ENCODE data around the gene SOCS2. TPM values are rescaled to one million over a fixed set of nuclear protein-coding genes. Genes with fewer than 3 reads are reported as not detected.

SOCS2 gene
- total and polyA plus RNA-seq, 2 of the 13 experiments (the other 11 are each of a cell fraction or from before 2014, with no cell fraction given), result 0.62 to 1.5 TPM

DNA sequence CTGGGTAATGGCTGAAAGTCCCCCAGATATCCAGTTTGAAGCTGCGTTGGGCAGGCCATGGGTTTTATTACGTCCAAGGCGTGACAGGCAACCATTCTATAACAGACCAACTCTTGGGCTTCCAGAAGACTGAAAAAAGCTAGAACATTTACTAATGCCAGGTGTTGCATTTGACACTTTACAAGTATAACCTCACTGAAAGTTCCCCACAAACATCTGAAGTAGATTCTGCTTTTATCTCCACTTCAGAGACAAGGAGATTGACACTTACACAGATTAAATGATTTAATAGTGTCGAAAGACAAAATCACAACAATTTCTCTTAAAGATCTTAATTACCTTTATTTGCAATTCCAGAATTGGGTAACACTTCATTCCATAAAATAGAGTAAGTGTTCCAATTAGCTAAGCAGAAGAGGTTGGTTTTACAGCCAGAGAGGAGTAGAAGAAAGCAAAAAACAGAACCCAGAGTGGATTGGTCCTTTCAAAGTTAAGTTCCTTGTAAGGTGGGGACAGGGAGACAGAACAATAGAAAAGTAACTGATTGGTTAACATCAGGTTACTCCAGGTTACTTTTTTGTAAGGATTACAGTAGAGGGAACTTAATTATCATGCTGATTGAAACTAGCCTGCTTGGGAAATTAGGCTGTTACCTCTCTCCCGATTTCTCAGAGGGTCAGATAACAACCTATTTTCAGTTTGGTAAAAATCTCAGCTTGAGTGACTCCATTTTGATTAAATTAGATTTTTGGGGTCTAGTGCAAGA, 11.3 kb downstream of the SOCS2 start (continued):
- TF ChIP-seq NFE2L1 (CRISPR knock-in tag; IDR thresholded peaks at IDR 0.05; ENCODE audit: borderline replicate concordance) (no peak), GABPB1 (CRISPR knock-in tag; IDR thresholded peaks at IDR 0.05) (no peak), ZNF619 (CRISPR knock-in tag; IDR thresholded peaks at IDR 0.05) (no peak), SRSF1 (optimal IDR thresholded peaks at IDR 0.05; ENCODE audit: low read depth, low read length) (no peak)
- TF ChIP-seq, protein P1, sequence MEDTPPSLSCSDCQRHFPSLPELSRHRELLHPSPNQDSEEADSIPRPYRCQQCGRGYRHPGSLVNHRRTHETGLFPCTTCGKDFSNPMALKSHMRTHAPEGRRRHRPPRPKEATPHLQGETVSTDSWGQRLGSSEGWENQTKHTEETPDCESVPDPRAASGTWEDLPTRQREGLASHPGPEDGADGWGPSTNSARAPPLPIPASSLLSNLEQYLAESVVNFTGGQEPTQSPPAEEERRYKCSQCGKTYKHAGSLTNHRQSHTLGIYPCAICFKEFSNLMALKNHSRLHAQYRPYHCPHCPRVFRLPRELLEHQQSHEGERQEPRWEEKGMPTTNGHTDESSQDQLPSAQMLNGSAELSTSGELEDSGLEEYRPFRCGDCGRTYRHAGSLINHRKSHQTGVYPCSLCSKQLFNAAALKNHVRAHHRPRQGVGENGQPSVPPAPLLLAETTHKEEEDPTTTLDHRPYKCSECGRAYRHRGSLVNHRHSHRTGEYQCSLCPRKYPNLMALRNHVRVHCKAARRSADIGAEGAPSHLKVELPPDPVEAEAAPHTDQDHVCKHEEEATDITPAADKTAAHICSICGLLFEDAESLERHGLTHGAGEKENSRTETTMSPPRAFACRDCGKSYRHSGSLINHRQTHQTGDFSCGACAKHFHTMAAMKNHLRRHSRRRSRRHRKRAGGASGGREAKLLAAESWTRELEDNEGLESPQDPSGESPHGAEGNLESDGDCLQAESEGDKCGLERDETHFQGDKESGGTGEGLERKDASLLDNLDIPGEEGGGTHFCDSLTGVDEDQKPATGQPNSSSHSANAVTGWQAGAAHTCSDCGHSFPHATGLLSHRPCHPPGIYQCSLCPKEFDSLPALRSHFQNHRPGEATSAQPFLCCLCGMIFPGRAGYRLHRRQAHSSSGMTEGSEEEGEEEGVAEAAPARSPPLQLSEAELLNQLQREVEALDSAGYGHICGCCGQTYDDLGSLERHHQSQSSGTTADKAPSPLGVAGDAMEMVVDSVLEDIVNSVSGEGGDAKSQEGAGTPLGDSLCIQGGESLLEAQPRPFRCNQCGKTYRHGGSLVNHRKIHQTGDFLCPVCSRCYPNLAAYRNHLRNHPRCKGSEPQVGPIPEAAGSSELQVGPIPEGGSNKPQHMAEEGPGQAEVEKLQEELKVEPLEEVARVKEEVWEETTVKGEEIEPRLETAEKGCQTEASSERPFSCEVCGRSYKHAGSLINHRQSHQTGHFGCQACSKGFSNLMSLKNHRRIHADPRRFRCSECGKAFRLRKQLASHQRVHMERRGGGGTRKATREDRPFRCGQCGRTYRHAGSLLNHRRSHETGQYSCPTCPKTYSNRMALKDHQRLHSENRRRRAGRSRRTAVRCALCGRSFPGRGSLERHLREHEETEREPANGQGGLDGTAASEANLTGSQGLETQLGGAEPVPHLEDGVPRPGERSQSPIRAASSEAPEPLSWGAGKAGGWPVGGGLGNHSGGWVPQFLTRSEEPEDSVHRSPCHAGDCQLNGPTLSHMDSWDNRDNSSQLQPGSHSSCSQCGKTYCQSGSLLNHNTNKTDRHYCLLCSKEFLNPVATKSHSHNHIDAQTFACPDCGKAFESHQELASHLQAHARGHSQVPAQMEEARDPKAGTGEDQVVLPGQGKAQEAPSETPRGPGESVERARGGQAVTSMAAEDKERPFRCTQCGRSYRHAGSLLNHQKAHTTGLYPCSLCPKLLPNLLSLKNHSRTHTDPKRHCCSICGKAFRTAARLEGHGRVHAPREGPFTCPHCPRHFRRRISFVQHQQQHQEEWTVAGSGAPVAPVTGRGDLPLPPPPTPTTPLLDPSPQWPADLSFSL (CRISPR knock-in tag; IDR thresholded peaks at IDR 0.05), result no peak

DNA sequence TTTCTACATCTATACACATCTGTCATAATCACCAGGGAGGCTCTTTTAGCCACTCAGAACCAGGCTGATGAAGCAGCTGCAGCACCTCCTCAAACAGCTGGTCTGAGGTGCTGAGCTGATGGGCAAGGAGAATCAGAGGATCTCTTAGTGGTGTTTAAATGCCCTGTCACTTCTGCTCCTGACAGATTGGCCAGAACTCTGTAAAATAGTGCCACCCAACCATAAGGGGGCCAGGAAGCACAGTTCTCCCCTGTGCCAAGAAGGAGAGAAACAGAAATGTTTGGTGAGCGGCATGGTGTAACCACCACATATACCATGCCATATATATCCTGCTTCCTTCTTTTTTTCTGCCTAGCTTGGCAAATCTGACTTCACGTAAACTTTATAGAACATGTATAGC, 12.8 kb downstream of the SOCS2 start:
- POLR2A ChIA-PET, result no interaction called here
- BruUV-seq (replicated peaks), result no TSS peak
- TF ChIP-seq, protein P2, sequence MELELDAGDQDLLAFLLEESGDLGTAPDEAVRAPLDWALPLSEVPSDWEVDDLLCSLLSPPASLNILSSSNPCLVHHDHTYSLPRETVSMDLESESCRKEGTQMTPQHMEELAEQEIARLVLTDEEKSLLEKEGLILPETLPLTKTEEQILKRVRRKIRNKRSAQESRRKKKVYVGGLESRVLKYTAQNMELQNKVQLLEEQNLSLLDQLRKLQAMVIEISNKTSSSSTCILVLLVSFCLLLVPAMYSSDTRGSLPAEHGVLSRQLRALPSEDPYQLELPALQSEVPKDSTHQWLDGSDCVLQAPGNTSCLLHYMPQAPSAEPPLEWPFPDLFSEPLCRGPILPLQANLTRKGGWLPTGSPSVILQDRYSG (CRISPR knock-in tag; IDR thresholded peaks at IDR 0.05), result no peak
- TF ChIP-seq KDM2A (CRISPR knock-in tag; IDR thresholded peaks at IDR 0.05; ENCODE audit: borderline replicate concordance, low read depth) (no peak), ZMYM3 (CRISPR knock-in tag; IDR thresholded peaks at IDR 0.05) (no peak), HNF4A (CRISPR knock-in tag; IDR thresholded peaks at IDR 0.05) (no peak), ZNF225 (CRISPR knock-in tag; IDR thresholded peaks at IDR 0.05) (no peak), CREB1 (IDR thresholded peaks at IDR 0.05) (no peak), CREB1 (CRISPR knock-in tag; IDR thresholded peaks at IDR 0.05) (no peak), ZNF83 (CRISPR knock-in tag; IDR thresholded peaks at IDR 0.05; ENCODE audit: borderline replicate concordance) (no peak)
- TF ChIP-seq, protein P3, sequence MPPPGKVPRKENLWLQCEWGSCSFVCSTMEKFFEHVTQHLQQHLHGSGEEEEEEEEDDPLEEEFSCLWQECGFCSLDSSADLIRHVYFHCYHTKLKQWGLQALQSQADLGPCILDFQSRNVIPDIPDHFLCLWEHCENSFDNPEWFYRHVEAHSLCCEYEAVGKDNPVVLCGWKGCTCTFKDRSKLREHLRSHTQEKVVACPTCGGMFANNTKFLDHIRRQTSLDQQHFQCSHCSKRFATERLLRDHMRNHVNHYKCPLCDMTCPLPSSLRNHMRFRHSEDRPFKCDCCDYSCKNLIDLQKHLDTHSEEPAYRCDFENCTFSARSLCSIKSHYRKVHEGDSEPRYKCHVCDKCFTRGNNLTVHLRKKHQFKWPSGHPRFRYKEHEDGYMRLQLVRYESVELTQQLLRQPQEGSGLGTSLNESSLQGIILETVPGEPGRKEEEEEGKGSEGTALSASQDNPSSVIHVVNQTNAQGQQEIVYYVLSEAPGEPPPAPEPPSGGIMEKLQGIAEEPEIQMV (CRISPR knock-in tag; IDR thresholded peaks at IDR 0.05; ENCODE audit: low read depth), result no peak

More for the DNA sequence above, 12.8 kb downstream of the SOCS2 start:
- Histone ChIP-seq H3K9ac (ENCODE audit: insufficient read depth, low read depth, low read length) (no peak overlapping the region), H3K9me3 (ENCODE audit: low read length) (no peaks in the 10 kb centered on the region), H4K20me1 (ENCODE audit: insufficient read depth, low read length) (no peaks in the 10 kb centered on the region), H2AFZ (ENCODE audit: low read length) (no peak overlapping the region), H3K4me1 (ENCODE audit: insufficient read depth, low read length) (no peaks in the 10 kb centered on the region), H3K27ac (ENCODE audit: extremely low read length, insufficient read depth, low read length) (no peak overlapping the region), H3K79me2 (ENCODE audit: insufficient read depth, low read length) (no peaks in the 10 kb centered on the region), H3K4me2 (ENCODE audit: low read depth, low read length) (no peak overlapping the region), H3K4me3 (replicated peaks in 1 of 3; ENCODE audit: insufficient read depth in 1 of 3, low read depth in 2 of 3, low read length in 3 of 3) (no peak overlapping the region), H3K27me3 (ENCODE audit: control insufficient read depth in 1 of 2, insufficient read depth in 2 of 2, low read length in 2 of 2) (peaks cover 0 to 16% of the 10 kb centered on the region in 2 experiments; a peak in 1 of 5 replicates), H3K36me3 (replicated peaks in 1 of 2; ENCODE audit: control insufficient read depth in 1 of 2, insufficient read depth in 2 of 2, low read length in 2 of 2) (no peaks in the 10 kb centered on the region)
- WGBS (ENCODE audit: low lambda C conversion rate), result 97% methylated on average over 2 of the region's 2 CpGs
- in situ Hi-C loops (cut with HindIII; ENCODE audit: extremely low pct_ligation_motif_present, low pct_unique_long_range_greater_than_20kb) (no loop called here), intact Hi-C loops (cut with micrococcal nuclease; ENCODE audit: unreplicated experiment) (no loop called here)
- FAIRE-seq (no peak), DNase-seq (ENCODE audit: low spot score) (no peak), ATAC-seq (no peak; the same call in 2 of the 3 replicates)
- CTCF ChIA-PET (ENCODE audit: low intra/inter-chr PET ratio, low total read pairs), result no interaction called here
